ENCODE measurements around the gene RPS6KA4. TPM values are rescaled to one million over a fixed set of nuclear protein-coding genes. Genes with fewer than 3 reads are reported as not detected.
A peak's percentile ranks its signal among the peaks of the same experiment; 100 is the strongest.

The RPS6KA4 gene
- total RNA-seq, 6 donors from 2014 or later = 16.3 to 93.2 (median 46.7) TPM

GRCh38 chr11:64372802-64373597 lies 14.0 kb downstream of the RPS6KA4 start:
- H3K27ac ChIP-seq = no peak overlapping the region
- H3K36me3 ChIP-seq = peaks cover 12 to 38% (median 35%) of the 10 kb centered on the region in 4 donors
- no peaks in the 10 kb centered on the region for H3K4me1 ChIP-seq
- H3K9me3 ChIP-seq = no peaks in the 10 kb centered on the region
- DNase-seq (no peak), ATAC-seq (ENCODE audit: low FRiP score in 2 of 2) (peak in 1 of 2 donors; percentile 11)
- H3K27me3 ChIP-seq = no peaks in the 10 kb centered on the region
- TF ChIP-seq POLR2A (IDR thresholded peaks at IDR 0.05) (no peak), EP300 (IDR thresholded peaks at IDR 0.05) (no peak), POLR2AphosphoS5 (IDR thresholded peaks at IDR 0.05) (no peak), CTCF (IDR thresholded peaks at IDR 0.05) (no peak)
- H3K4me3 ChIP-seq = no peak overlapping the region
- 71 to 76% methylated on average over 12 to 18 of the region's 18 CpGs for WGBS, 2 donors

DNA sequence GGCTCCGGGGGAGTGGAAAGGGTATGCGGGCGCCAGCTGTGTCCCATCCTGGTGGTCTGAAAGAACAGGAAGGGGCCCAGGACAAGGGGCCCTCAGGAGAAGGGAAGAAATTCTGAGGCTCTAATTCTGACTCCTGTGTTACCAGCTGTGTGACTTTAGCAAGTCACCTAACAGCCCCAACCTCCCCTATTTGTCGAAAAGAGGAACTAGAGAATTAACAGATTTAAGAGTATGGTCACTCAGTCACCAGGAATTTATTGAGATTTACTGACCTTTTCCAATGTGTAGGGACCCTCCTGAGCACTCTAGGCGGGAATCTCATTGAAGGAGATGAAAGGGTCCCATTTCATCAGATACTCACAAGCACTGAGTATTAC lies 14.6 kb downstream of the RPS6KA4 start:
- TF ChIP-seq CTCF (IDR thresholded peaks at IDR 0.05) (no peak), EP300 (IDR thresholded peaks at IDR 0.05) (no peak), POLR2A (IDR thresholded peaks at IDR 0.05) (no peak), POLR2AphosphoS5 (IDR thresholded peaks at IDR 0.05) (no peak)
- H3K4me1 ChIP-seq = no peaks in the 10 kb centered on the region
- no peaks in the 10 kb centered on the region for H3K27me3 ChIP-seq
- DNase-seq (no peak), ATAC-seq (ENCODE audit: low FRiP score in 2 of 2) (no peak)
- no peak overlapping the region for H3K27ac ChIP-seq
- H3K9me3 ChIP-seq = no peaks in the 10 kb centered on the region
- H3K4me3 ChIP-seq = no peak overlapping the region
- 58 to 63% methylated on average over 5 of the region's 5 CpGs for WGBS, 2 donors
- H3K36me3 ChIP-seq = peaks cover 8 to 32% (median 29%) of the 10 kb centered on the region in 4 donors

- DNase-seq (no peak), ATAC-seq (ENCODE audit: low FRiP score in 2 of 2) (no peak)
- Histone ChIP-seq H3K27ac (no peak overlapping the region), H3K4me1 (no peaks in the 10 kb centered on the region), H3K4me3 (no peak overlapping the region), H3K27me3 (no peaks in the 10 kb centered on the region), H3K36me3 (peaks cover 0 to 10% (median 7%) of the 10 kb centered on the region in 4 donors), H3K9me3 (no peaks in the 10 kb centered on the region)
- TF ChIP-seq POLR2AphosphoS5 (IDR thresholded peaks at IDR 0.05) = no peak
- no peak for TF ChIP-seq EP300 (IDR thresholded peaks at IDR 0.05)
- TF ChIP-seq CTCF (IDR thresholded peaks at IDR 0.05) = no peak
- no peak for TF ChIP-seq POLR2A (IDR thresholded peaks at IDR 0.05)
- WGBS, 2 donors = 88 to 90% methylated on average over 5 to 7 of the region's 7 CpGs
Measured at GRCh38 chr11:64376071-64376470, 17.1 kb downstream of the RPS6KA4 start.

DNA sequence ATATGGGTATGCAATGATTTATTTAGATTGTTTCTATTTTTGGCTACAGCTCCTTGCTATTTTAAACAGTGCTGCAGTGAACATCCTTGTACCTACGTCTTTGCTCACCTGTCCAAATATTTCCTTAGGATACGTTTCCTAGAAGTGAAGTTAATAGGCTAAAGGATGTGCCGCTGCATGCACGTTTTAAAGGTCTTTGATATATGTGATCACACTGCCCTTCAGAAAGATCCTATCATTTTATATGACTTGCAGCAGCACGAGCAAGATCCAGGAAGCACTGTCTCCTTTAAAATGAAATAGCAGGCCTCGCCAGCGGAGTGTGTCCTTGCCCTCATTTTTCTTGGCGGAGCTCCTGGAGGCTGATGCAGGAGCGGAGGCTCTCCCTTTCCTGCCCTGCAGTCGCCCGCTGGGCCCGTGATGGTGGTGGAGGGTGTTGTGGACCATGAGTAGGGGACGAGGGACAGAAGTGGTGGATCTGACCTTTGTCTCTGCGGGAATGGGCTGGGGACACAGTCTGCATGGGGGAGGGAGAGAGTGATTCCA lies 19.4 kb downstream of the RPS6KA4 start:
- no peaks in the 10 kb centered on the region for H3K4me1 ChIP-seq
- DNase-seq (no peak), ATAC-seq (ENCODE audit: low FRiP score in 2 of 2) (peak in 1 of 2 donors; percentile 14)
- H3K4me3 ChIP-seq = no peak overlapping the region
- TF ChIP-seq CTCF (IDR thresholded peaks at IDR 0.05) (no peak), EP300 (IDR thresholded peaks at IDR 0.05) (no peak), POLR2AphosphoS5 (IDR thresholded peaks at IDR 0.05) (no peak), POLR2A (IDR thresholded peaks at IDR 0.05) (no peak)
- H3K36me3 ChIP-seq = no peaks in the 10 kb centered on the region
- WGBS, 2 donors = 60 to 66% methylated on average over 13 to 14 of the region's 14 CpGs
- no peaks in the 10 kb centered on the region for H3K27me3 ChIP-seq
- H3K9me3 ChIP-seq = no peaks in the 10 kb centered on the region
- H3K27ac ChIP-seq = no peak overlapping the region
